HepG2 (cell line): Measurements from ENCODE around the gene TEX26. TPM values are rescaled to one million over a fixed set of nuclear protein-coding genes. Genes with fewer than 3 reads are reported as not detected.

Experiments used
- ATAC-seq: fragments of 200-7000 bp; cut with Tn5 transposase; 3 replicates; pipeline ENCODE4 v1.9.1; 2020; ENCODE audit warnings: mild to moderate bottlenecking, moderate library complexity
- BruUV-seq: library from RNA; stranded (reverse); fragments of 400-500 nt; replicated peaks from 2 replicates; lab custom pipeline; 2021; lab: Mats Ljungman, UMichigan
- CTCF ChIA-PET: fragments of 300-600 bp; formaldehyde crosslinking; extraction: SDS; loops from one replicate; lab custom pipeline; 2021; ENCODE audit warnings: low total read pairs, inconsistent platforms, low intra/inter-chr PET ratio; lab: Yijun Ruan, JAX
- POLR2A ChIA-PET: fragments of 350-600 bp; sonication (Branson Sonifier 250); formaldehyde crosslinking; loops from one replicate; lab custom pipeline; 2020; ENCODE audit warnings: antibody characterized with exemption, inconsistent platforms; lab: Yijun Ruan, JAX
- DNase-seq: peaks from one replicate; pipeline ENCODE4 v3.0.0-alpha.2; 2015; ENCODE audit warnings: low spot score
- FAIRE-seq: peaks from 3 replicates; lab custom pipeline; 2011; peaks lifted over from hg19 to GRCh38; lab: Jason Lieb, UNC
- H2AFZ ChIP-seq: one replicate; pipeline ENCODE4 v1.6.1; 2011; ENCODE audit warnings: low read length, inconsistent platforms
- H3K27ac ChIP-seq: fragments of 300-600 bp; 3 replicates; pipeline ENCODE4 v1.8.0; 2011; ENCODE audit warnings: mixed run types, mild to moderate bottlenecking, mixed read lengths, low read length, inconsistent platforms; ENCODE audit not compliant: insufficient read depth; ENCODE audit errors: extremely low read length
- H3K27me3 ChIP-seq, 2 experiments: fragments of 200-600 bp in 1 of 2; 2 replicates in 1 of 2; 3 replicates in 1 of 2; pipeline versions ENCODE4 v1.6.0 to v1.8.0; 2011; ENCODE audit warnings: low read length in 2 of 2, mild to moderate bottlenecking in 2 of 2, moderate library complexity in 2 of 2, inconsistent platforms in 1 of 2; ENCODE audit not compliant: insufficient read depth in 2 of 2, control insufficient read depth in 1 of 2
- H3K36me3 ChIP-seq, 2 experiments: fragments of 200-600 bp in 1 of 2; replicated peaks in 1 of 2; 2 replicates in 1 of 2; 3 replicates in 1 of 2; pipeline versions ENCODE4 v1.5.1 to v1.8.0; 2011; ENCODE audit warnings: low read length in 2 of 2, inconsistent platforms in 1 of 2; ENCODE audit not compliant: insufficient read depth in 2 of 2, control insufficient read depth in 1 of 2
- H3K4me1 ChIP-seq: 2 replicates; pipeline ENCODE4 v1.5.1; 2012; ENCODE audit warnings: low read length, inconsistent platforms; ENCODE audit not compliant: insufficient read depth
- H3K4me2 ChIP-seq: 2 replicates; pipeline ENCODE4 v1.6.0; 2011; ENCODE audit warnings: low read depth, low read length, inconsistent platforms
- H3K4me3 ChIP-seq, 3 experiments: fragments of 200-600 bp in 1 of 3; sonication (generic), shearing (Covaris generic) in 1 of 3; replicated peaks in 1 of 3; 2 replicates each; pipeline ENCODE4 v1.5.1; 2011 to 2016; ENCODE audit warnings: low read length in 3 of 3, inconsistent platforms in 2 of 3, low read depth in 2 of 3, mild to moderate bottlenecking in 2 of 3, control low read depth in 1 of 3, mixed read lengths in 1 of 3; ENCODE audit not compliant: insufficient read depth in 1 of 3
- H3K79me2 ChIP-seq: one replicate; pipeline ENCODE4 v1.6.1; 2011; ENCODE audit warnings: low read length, inconsistent platforms; ENCODE audit not compliant: insufficient read depth
- H3K9ac ChIP-seq: 2 replicates; pipeline ENCODE4 v1.6.0; 2011; ENCODE audit warnings: mild to moderate bottlenecking, low read depth, low read length, inconsistent platforms; ENCODE audit not compliant: insufficient read depth
- H3K9me3 ChIP-seq: 2 replicates; pipeline ENCODE4 v1.5.1; 2012; ENCODE audit warnings: mild to moderate bottlenecking, low read length
- H4K20me1 ChIP-seq: 2 replicates; pipeline ENCODE4 v1.6.0; 2011; ENCODE audit warnings: inconsistent platforms, mild to moderate bottlenecking, low read length, moderate library complexity; ENCODE audit not compliant: insufficient read depth
- BRCA1 ChIP-seq: sonication (generic); formaldehyde crosslinking; IDR thresholded peaks from 2 replicates; pipeline ENCODE4 v1.4.0; 2020; ENCODE audit warnings: missing genetic modification reagents
- NR2C2 ChIP-seq: sonication (generic); formaldehyde crosslinking; IDR thresholded peaks from 2 replicates; pipeline ENCODE4 v1.4.0; 2020; ENCODE audit warnings: missing genetic modification reagents, mild to moderate bottlenecking, moderate library complexity, borderline replicate concordance
- ZFP37 ChIP-seq: sonication (generic); formaldehyde crosslinking; IDR thresholded peaks from 2 replicates; pipeline ENCODE4 v1.4.0; 2020; ENCODE audit warnings: missing genetic modification reagents, borderline replicate concordance
- ZNF598 ChIP-seq: sonication (generic); formaldehyde crosslinking; IDR thresholded peaks from 2 replicates; pipeline ENCODE4 v1.5.1; 2020; ENCODE audit warnings: mild to moderate bottlenecking, missing genetic modification reagents, borderline replicate concordance
- WGBS: methylation state at CpG from one replicate; pipeline ENCODE4 v1.1.6; 2017; ENCODE audit warnings: low lambda C conversion rate; 5-methylcytosine and 5-hydroxymethylcytosine counted together
- in situ Hi-C: cut with HindIII; loops from 2 replicates; pipeline ENCODE4 v1.10.0; 2017; ENCODE audit warnings: low pct_unique_long_range_greater_than_20kb; ENCODE audit not compliant: extremely low pct_ligation_motif_present
- intact Hi-C: fragments of 100-400 bp; cut with micrococcal nuclease; formaldehyde crosslinking; loops from one replicate; pipeline ENCODE4 v1.10.0; 2022; ENCODE audit not compliant: unreplicated experiment
- polyA plus RNA-seq, 8 experiments: library from polyadenylated mRNA; depleted of rRNA in 3 of 8; stranded (reverse) in 7 of 8; unstranded in 1 of 8; fragments of >200 nt; fragmentation: Illumina TruSeq in 4 of 8; extraction: Trizol in 4 of 8; gene quantifications; 2 replicates each; pipeline versions ENCODE4 v1.2.1 to v1.2.3, GENCODE V29; 2011 to 2016; ENCODE audit warnings: low read depth in 4 of 8, missing spikeins in 1 of 8, mixed read lengths in 1 of 8; ENCODE audit not compliant: insufficient read depth in 1 of 8
- total RNA-seq, 5 experiments: library from RNA; depleted of rRNA; stranded (reverse); fragments of >200 nt; fragmentation: Illumina TruSeq; extraction: Trizol; gene quantifications; 2 replicates each; pipeline ENCODE4 v1.2.3, GENCODE V29; 2016; ENCODE audit warnings: low read depth in 1 of 5

Gene TEX26
- total and polyA plus RNA-seq, 2 of the 13 experiments (the other 11 are each of a cell fraction or from before 2014, with no cell fraction given): not detected

- 0% methylated on average over 1 of the region's 2 CpGs for WGBS
- H3K4me1 ChIP-seq: no peaks in the 10 kb centered on the region
- H3K27me3 ChIP-seq: no peaks in the 10 kb centered on the region; a peak in 1 of 5 replicates
- H4K20me1 ChIP-seq: no peaks in the 10 kb centered on the region
- FAIRE-seq (no peak), DNase-seq (no peak), ATAC-seq (no peak)
- ChIA-PET POLR2A (no interaction called here), CTCF (no interaction called here)
- no peaks in the 10 kb centered on the region for H3K9me3 ChIP-seq
- intact Hi-C loops: no loop called here
- H3K79me2 ChIP-seq: no peaks in the 10 kb centered on the region
- no TSS peak for BruUV-seq
- no peak overlapping the region for H3K9ac ChIP-seq
- H3K27ac ChIP-seq: no peak overlapping the region
- in situ Hi-C loops: no loop called here
- no peaks in the 10 kb centered on the region for H3K36me3 ChIP-seq
- no peak overlapping the region for H3K4me2 ChIP-seq
- H3K4me3 ChIP-seq: no peak overlapping the region
- TF ChIP-seq ZFP37 (CRISPR knock-in tag) (no peak), BRCA1 (CRISPR knock-in tag) (no peak)
- H2AFZ ChIP-seq: no peak overlapping the region
Measured at GRCh38 chr13:30968846-30969245, 36.4 kb downstream of the TEX26 start.

GRCh38 chr13:30971575-30971974, 39.1 kb downstream of the TEX26 start:
- H4K20me1 ChIP-seq: no peaks in the 10 kb centered on the region
- no peak overlapping the region for H3K27ac ChIP-seq
- no peak for ATAC-seq
- in situ Hi-C loops: no loop called here
- POLR2A ChIA-PET: no interaction called here
- H3K79me2 ChIP-seq: no peaks in the 10 kb centered on the region
- no peak overlapping the region for H2AFZ ChIP-seq
- no peaks in the 10 kb centered on the region; a peak in 1 of 5 replicates for H3K27me3 ChIP-seq
- H3K4me2 ChIP-seq: no peak overlapping the region
- CTCF ChIA-PET: no interaction called here
- H3K36me3 ChIP-seq: no peaks in the 10 kb centered on the region
- FAIRE-seq: no peak
- WGBS: 22% methylated on average over 2 of the region's 2 CpGs
- BruUV-seq: no TSS peak
- H3K9me3 ChIP-seq: no peaks in the 10 kb centered on the region
- H3K4me3 ChIP-seq: no peak overlapping the region
- TF ChIP-seq ZNF598: no peak
- no peak for TF ChIP-seq NR2C2 (CRISPR knock-in tag)
- H3K9ac ChIP-seq: no peak overlapping the region
- DNase-seq: no peak
- H3K4me1 ChIP-seq: no peaks in the 10 kb centered on the region
- intact Hi-C loops: no loop called here
